CD4-positive, alpha-beta T cell treated with Interleukin-4 for 1 hour (primary cell): ENCODE results near the gene PADI1.

Experiments
- DNase-seq, 2 donors: peaks; one replicate each; pipeline ENCODE4 v3.0.0-alpha.2; 2020 to 2022

Gene PADI1

DNA sequence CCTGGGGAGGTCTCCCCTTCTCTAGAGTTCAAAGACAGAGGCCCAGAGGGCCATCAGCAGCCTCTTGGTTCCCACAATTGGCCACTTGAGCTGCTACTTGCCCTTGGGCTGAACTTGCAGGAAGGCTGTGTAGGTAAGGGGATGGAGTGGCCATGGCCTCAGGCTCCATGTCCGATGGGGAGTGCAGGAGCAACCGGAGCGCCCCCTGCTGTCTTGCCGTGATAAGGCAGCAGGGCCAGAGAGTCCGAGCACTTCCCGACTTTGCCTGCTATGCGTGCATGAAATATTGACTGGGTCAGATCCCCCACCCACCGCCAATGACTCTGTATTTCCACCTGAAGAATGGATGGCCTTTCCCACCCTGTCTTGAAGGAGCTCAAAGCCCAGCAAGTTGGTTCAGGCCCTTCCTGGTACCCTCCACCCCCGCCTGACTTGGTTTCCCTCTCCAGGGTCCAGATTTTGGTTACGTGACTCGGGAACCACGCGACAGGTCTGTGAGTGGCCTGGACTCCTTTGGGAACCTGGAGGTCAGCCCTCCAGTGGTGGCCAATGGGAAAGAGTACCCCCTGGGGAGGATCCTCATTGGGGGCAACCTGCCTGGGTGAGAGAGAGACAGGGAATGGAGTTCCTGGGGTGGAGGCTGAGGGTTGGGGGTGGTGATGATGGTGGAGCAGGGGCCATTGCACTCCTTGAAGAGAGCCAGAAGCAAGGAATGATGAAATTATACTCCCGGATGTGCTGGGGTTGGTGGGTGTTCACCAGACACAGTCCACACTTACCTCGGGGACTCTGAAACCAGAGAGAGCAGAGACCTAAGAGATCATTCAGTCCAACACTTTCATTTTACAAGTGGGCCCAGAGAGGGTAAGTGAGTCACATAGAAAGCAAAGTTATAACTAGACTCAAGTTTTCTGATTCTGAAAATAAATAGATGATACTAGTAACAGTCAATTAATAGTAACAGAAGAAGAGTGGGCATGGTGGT is 69.5 kb downstream of the PADI1 start:
- peak; percentile 11 to 31 for DNase-seq

DNA sequence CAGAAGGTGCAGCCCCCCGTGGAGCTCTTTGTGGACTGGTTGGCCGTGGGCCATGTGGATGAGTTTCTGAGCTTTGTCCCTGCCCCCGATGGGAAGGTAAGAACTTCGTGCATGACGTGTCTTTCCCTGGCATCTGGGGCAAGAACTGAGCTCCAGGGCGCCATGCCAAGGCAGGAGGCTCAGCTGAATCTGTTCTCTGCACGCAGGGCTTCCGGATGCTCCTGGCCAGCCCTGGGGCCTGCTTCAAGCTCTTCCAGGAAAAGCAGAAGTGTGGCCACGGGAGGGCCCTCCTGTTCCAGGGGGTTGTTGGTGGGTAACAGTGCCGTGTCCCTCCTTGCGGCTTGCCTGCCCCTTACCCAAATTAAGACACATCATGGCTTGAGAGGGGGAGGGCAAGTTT is 71.6 kb downstream of the PADI1 start:
- peak in 1 of 2 donors; percentile 38 for DNase-seq

DNA sequence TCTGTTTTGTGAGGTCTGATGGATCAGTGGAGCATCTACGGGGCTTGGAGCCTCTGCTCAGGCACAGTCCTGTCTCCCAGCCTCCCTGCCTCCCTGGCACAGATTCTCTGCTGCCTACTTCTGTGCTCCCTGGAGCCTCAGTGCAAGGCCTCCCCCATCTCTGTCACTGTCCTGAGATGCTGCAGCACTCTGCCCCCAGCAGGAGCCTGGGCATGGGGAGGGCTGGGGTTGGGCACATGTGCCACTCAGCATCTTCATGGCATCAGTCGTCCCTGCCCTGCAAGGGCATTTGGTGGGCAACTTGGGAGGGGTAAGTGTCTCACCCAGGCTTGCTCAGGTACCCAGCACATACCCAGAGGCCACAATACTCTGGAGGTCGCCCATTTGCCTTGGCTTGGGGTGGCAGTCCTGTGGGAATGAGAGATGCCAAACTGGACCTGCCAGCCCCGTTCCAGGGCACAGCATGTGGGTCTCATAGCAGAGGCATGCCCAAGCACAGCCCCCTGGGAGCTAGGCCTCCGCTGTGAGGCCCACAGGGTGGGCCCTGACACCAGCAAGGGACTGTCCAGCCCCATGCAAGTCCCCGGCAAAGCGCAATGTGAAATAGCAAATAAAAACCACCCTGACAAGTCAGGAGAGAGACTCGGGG is 72.7 kb downstream of the PADI1 start:
- DNase-seq = no peak

DNA sequence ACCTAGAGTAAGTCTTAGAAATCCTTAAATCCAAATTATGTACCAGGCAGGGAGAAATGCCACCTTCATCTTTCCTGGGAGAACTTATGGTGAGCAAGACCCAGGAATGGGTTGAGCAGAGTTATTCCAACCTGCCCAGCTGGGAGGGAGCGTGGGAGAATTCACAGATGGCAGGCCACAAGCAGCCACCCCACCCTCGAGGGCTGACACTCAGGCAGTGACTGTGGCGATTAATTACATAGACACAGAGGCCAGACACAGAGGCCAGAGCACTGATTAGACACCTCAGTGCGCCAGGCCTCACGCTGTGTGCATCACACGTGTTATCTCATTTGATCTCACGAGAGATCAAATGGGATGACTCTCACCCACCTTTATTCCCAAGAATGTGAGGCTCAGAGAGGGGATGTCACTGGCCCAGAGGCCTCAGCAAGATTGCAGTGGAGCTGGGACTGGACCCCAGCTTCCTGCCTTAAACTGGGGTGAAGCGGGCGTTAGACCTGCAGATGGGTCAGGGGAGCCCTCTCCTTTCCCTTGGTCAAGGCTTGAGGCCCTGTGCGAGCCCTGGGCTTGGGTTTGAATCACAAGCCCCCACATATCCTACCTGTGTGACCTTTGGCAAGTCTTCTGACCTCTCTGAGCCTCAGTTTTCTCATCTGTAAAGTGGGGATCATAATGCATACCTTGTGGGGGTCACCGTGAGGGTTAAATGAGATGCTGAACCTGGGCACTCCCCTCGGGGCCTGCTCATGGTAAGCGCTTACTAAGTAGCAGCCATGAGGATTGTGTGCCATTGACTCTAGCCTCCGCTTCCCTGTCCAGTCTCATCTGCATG is 74.3 kb downstream of the PADI1 start:
- no peak for DNase-seq

DNA sequence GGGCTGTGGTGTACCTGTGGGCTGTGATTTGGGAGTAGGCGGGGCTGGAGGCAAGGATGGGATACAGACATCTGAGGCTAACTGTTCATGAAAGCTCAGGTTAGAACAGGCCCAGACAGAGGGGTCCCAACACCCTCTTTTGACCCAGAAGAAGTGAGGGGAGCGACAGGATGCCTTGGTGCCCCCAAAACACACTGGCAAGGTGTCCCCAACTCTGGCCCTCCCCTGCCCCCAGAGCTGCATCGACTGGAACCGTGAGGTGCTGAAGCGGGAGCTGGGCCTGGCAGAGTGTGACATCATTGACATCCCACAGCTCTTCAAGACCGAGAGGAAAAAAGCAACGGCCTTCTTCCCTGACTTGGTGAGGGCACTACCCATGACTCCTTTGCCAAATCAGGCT is 75.5 kb downstream of the PADI1 start:
- no peak for DNase-seq

DNA sequence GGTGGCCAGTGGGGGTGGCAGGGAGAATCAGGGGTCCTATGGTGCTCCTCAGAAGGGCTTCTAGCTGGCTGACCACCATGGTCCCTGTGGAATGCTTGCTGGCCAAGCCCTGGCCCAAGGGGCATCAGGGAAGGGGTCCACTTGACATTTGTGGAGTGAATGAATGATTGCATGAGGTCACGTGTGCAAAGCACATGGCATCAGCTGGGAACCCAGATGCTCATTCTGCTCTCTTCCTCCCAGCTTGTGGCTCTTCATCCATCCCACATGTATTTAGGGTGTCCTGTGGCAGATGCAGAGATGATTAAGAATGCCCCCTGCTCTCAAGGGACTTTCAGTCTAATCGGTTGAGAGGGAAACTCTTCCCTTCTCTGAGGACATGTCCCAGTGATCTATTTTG is 76.0 kb downstream of the PADI1 start:
- no peak for DNase-seq

DNA sequence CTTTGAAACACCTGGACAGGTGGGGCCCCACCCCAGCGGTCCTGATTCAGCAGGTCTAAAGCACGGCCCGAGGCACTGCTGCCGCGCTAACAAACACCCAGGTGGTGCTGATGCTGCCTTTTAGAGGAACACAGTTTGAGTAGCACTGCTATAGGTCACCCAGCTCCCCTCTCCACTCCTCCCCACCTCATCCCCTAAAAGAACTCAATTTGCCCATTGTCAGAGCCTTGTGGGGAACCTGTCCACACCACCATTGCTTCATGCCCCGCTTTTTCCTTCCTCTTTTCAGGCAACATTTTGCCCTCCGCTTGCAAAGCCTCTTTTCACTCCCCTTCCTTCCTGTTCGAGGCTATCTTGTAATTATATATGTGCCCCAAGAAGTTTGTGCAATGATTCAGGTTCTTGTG is 76.8 kb downstream of the PADI1 start:
- DNase-seq = peak; percentile 1 to 43

DNA sequence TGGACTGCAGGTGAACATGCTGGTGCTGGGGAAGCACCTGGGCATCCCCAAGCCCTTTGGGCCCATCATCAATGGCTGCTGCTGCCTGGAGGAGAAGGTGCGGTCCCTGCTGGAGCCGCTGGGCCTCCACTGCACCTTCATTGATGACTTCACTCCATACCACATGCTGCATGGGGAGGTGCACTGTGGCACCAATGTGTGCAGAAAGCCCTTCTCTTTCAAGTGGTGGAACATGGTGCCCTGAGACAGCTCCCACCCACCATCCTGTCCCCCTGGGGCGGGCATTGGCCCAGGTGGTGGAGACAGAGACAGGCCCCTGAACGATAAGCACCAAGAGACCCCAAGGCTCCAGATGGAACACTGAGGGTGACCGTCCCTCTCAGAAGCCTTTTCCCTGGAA is 77.9 kb downstream of the PADI1 start:
- DNase-seq = no peak

DNA sequence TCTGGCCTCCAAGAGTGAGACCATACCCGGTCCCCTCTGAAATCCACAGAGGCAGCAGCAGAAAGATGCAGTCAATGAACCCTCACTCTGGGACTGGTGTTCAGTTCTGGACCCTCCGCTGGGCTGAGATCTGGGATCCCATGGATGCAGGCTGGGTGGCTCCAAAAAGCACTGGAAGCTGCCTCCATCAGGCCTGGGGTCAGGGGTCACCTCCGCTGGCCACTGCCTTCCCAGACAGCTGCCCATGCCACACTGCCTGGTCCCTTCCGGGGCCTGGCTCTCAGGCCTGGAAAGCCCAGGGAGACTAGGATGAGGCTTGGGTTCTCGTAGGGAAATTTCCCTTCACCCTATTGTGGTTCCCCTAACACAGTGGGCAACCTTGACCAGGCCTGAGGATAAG is 81.7 kb downstream of the PADI1 start:
- no peak for DNase-seq

DNA sequence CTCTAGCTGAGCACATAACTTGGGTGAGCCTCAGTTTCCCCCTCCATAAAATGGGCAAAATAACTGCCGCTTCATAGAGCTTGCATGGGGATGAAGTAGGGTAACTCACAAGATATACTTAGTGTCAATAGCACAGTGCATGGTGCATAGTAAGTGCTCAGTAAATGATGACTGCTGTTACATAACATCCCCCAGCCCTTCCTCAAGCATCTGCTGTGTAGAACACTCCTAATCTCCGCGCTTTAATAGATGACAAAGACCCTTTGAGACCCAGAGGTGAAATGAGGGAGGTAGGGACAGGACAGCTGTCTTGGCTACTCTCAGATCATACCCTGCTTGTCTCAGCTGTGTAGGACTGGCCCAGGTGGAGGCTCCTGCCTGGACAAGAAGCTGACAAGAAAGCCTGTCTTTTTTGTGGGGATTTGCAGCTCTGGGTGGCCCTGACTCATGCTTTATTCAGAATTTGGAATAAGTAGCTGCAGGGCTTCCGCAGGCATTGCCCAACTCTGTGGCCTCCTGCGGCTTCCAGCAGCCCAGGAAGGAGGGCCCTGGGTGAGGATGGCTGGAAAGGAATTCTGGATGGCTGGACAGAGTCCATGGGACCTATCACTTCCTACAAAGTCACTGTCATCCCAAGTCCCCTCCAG is 82.3 kb downstream of the PADI1 start:
- DNase-seq = peak in 1 of 2 donors; percentile 31

DNA sequence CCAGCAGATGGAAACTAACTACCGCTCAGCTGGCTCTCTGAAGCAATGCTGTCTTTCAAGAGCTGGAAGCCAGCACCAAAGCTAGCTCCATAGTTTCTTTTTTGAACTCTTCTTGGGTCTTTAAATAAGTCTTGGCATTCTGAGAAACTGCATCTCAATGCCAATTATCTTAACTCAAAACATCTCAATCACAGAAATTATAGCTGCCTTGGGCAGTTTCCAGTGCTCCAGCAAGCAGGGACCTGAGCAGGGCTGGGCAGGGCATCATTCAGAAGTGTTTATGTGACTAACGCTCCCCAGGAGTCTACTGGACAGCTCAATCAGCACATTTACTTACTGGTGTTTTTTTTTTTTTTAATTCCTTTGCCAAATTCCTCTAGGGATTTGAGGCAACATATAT is 84.8 kb downstream of the PADI1 start:
- no peak for DNase-seq

DNA sequence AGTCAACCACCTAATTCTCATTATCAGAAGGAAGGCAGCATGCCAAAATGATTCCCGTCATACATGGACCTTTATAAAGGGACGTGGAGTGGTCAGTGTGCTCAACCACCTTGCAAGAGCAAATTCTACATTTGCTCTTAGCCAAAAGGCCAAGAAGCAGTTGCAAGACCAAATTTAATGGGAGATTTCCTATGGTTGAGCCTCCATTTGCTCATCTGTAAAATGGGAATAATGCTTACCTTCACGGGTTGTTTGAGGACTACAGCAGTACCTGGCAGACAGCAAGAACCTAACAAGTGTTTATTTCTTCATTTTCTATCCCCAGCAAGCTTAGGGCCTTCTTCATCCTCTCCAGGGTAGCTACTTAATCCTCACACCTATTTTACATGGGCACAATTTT is 85.6 kb downstream of the PADI1 start:
- no peak for DNase-seq

DNA sequence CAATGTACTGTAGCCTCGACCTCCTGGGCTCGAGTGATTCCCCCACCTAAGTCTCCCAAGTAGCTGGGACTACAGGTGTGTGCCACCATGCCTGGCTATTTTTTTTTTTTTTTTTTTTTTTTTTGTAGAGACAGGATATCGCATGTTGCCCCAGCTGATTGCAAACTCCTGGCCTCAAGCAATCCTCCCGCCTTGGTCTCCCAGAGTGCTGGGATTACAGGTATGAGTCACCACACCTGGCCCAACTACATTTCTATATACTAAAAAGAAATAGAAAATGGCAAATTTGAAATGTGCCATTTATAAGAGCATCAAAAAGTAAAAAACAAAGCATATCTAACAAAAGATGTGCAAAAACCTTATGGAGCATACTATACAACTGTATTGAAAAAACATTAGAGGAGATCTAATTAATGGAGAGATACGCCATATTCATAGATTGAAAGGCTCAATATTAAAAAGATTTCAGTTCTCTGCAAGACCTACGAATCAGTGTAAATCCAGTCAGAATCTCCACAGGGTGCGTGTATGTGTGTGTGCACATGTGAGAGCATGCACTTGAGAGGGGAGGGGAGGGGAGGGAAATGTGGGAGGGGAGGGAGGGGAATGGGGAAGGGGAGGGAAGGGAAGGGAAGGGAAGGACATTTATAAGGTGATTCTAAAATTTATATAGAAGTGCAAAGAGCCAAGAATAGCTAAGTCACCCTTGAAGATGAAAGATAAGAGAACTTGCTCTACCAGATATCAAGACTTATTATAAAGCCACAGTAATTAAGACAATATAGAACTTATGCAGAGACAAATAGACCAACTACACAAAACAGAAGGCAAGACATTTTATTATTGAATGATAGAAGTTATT is 87.6 kb downstream of the PADI1 start:
- no peak for DNase-seq

DNA sequence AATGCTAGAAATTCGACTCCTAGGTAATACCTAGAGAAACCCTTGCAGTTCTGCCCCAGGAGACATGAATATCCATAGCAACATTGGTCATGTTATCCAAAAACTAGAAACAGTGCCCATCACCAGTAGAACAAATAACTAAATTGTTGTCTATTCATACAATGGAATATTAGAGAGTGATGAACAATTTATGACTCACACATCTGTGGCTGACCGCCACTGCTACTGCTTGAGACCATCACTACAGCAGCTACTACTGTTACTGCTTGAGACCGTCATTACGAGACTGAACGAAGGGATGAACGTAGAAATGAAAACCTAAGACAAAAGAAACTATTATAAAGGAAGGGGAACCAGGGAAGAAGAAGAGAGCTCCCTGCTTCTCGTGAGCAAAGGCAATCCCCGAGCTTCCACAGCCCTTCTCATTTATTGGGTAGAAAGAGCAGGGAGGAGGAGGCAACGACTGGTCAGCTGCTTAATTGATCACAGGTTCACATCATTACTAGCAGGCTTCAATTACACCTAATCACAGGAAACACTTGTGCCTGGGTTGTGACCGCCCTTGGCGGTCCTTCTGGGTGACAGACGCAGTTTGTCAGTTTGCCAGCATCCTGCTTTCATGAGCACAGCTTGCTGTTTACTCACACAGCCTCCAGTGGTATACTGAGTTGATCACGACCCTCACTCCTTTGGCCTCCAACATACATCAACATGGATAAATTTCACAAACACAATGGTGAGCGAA is 88.9 kb downstream of the PADI1 start:
- no peak for DNase-seq

DNA sequence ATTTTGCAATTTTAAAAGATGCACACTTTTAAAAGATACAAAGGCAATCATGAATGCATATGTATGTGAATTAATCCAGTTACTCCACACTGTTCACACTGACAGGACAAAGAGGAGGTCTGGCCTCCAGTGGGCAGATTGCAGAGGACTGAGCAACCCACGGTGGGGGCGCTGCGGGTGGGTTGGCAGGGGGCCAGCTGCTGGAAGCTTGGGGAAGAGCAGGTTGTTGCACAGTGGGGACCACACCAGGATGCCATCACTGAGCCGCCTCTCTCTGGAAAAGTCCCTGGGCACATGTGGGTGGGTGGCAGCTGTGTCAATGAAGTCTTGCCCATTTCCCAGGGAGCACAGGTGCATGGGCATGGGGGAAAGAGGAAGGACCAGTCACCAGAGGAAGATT is 90.4 kb downstream of the PADI1 start:
- DNase-seq = no peak
